HG03196 (cell line): ENCODE data around the gene CNTLN.
"Not testable (repeated sequence)": the region's sequence is repeated elsewhere in the genome, so short reads cannot be mapped to it uniquely, and the experiment has no call there.

Source experiments
- ATAC-seq: cut with Tn5 transposase; IDR thresholded peaks from one replicate; pipeline ENCODE4 v1.9.1; 2021; ENCODE audit not compliant: unreplicated experiment

CNTLN gene

GRCh38 chr9:17488662-17489061, 353.8 kb downstream of the CNTLN start:
- ATAC-seq = no peak

- ATAC-seq = no peak
Observed at GRCh38 chr9:17490110-17490509, 355.3 kb downstream of the CNTLN start.

GRCh38 chr9:17491780-17492179, 356.9 kb downstream of the CNTLN start:
- ATAC-seq = no peak

- no peak for ATAC-seq
Observed at GRCh38 chr9:17503196-17503595, 368.4 kb downstream of the CNTLN start.

DNA sequence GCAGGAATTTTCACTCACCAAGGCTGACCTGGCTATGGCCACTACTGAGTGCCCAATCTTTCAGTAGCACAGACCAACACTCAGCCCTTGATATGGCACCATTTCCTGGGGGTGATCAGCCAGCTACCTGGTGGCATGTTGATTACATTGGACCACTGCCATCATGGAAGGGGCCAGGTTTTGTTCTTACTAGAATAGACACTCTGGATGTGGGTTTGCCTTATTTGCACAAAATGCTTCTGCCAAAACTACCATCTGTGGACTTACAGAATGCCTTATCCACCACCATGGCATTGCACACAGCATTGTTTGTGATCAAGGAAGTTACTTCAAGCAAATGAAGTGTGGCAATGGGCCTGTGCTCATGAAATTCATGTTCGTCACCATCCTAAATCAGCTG, 374.3 kb downstream of the CNTLN start:
- no peak for ATAC-seq

- no peak for ATAC-seq
Observed at GRCh38 chr9:17509701-17510100, 374.9 kb downstream of the CNTLN start.

GRCh38 chr9:17519761-17520160, 384.9 kb downstream of the CNTLN start:
- ATAC-seq = no peak

DNA sequence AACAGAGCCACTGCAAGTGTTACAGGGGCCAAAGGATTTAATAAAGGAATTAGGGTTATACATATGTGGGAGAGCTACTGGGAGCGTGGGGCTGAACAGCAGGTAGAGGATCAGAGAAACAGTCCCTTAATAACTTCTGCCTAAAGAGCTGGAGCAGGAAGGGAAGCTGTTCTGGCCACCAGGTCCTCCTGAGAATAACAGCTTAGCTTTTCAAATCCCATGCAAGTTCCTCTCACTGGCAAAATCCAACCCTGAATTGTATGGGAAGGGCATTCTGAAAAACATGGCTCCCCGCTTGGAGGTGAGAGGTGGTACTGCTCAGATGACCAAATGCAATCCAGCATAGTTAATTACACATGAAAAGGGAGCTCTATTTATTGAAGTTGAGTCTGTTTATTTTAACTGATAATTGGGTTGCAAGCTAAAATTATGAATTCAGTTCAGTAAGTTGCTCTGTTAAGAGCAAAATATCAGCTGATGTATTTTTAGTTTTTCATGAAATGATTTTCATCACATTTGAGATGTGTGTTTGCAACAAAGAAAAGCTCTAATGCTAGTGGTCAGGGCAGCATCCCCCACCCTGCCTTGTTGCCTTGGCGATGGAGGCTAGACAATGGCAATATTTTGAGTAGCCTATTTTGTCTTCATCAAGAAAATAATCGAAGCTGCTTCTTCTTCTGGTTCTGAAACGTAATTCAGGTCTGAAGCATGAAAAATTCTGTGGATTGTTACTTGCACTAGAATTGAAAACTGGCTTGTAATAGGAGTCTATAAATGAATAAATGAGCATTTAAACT, 385.6 kb downstream of the CNTLN start:
- no peak for ATAC-seq

GRCh38 chr9:17521100-17521855, 386.4 kb downstream of the CNTLN start:
- ATAC-seq = no peak

DNA sequence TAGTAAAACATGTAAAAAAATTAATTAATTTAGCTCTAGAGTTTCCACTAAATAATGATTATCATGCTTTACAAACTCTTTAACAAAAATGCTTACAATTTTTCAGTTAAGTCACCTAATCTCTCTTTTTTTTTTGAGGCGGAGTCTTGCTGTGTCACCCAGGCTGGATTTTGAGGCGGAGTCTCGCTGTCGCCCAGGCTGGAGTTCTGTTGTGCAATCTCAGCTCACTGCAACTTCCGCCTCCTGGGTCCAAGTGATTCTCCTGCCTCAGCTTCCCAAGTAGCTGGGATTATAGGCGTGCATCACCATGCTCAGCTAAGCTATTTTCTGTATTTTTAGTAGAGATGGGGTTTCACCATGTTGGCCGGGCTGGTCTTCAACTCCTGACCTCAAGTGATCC, 391.9 kb downstream of the CNTLN start:
- not testable (repeated sequence) for ATAC-seq

DNA sequence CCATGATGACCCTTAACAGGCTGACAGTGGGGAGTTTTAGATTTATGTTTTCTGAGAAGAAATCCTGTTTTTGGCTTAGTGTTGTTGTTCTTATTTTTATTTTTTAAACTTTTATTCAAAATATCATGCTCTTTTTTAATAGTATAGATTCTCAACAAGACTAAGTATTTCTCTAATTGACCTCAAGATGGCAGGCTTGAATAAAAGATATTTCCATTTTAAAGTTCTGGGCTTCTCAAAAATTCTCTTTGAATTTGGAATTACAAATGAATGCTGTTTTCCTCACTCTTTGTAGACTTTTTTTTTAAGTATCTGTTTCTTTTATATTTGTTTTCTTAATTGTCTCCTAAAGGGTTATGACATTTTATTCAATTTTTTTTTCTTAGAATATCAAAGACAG, 394.0 kb downstream of the CNTLN start:
- ATAC-seq = no peak

DNA sequence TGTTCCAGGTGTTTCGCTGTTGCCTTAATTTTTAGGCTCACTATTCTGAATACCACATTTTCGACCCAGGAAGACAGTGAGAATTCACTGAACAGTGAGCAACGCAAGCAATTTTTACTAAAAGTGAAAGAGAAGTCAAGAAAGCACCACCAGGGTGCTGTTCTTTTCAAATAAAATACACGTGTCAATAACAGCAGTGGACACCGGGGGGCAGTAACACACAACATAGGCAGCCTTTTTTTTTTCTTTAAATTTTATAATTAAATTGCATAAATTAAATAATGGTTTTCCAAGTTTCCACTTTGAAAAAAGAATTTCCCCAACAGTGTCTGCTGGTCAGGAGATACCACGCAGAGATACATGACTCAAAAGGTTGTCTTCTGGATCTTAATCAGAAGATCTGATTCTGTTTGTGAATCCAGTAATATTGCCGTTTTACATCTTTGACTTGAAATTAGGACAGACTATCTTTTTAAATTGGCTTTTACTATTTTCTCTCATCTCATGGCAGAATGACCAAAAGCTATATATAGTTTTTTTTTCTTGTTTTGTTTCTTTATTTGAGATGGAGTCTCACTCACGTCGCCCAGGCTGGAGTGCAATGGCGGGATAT, 396.9 kb downstream of the CNTLN start:
- no peak for ATAC-seq

GRCh38 chr9:17532461-17532860, 397.6 kb downstream of the CNTLN start:
- no peak for ATAC-seq

- ATAC-seq = no peak
Observed at GRCh38 chr9:17535176-17535575, 400.3 kb downstream of the CNTLN start.

DNA sequence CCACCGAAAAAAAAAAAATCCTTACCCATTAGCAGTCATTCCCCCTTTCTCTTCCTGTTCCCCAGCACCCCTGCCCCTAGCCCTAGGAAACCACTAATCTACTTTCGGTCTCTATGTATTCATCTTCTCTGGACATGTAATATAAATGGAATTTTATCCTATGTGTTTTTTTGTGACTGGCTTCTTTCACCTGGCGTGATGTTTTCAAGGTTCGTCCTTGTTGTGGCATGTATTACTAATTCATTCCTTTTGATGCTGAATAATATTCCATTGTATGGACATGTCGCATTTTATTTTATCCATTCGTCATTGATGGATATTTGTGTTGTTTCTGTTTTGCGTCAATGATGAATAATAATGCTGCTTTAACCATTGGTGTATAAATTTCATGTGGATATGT, 401.2 kb downstream of the CNTLN start:
- no peak for ATAC-seq

DNA sequence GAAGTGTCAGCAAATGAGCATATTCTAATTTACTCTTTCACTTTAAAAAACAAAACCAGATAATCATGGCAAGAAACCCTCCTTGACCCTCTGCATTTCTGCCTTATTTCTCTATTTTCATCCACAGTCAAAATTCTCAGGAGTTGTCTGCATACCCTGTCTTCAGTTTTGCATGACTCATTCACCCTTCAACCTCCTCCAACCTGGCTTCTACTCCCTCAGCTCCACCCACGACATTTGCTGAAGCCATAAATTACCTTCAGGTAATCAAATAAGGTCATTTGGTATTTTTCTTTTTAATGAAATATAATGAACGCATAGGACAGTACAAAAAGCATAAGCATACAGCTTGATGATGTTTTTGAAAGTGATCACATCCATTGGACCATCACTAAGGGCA, 416.2 kb downstream of the CNTLN start:
- no peak for ATAC-seq
